ENCODE measurements around the gene VRK3.
"Not testable (repeated sequence)": the region's sequence is repeated elsewhere in the genome, so short reads cannot be mapped to it uniquely, and the experiment has no call there.

Gene VRK3

GRCh38 chr19:49959892-49960291, 65.3 kb downstream of the VRK3 start:
- not testable (repeated sequence) for H3K4me1 Mint-ChIP-seq; H3K27ac Mint-ChIP-seq (ENCODE audit: low read depth); DNase-seq (ENCODE audit: low spot score in 2 of 2); H3K4me3 Mint-ChIP-seq; H3K36me3 Mint-ChIP-seq (ENCODE audit: insufficient read depth); ATAC-seq (replicated peaks; ENCODE audit: extremely low read depth, poor library complexity, severe bottlenecking); H3K9me3 Mint-ChIP-seq
- H3K27me3 Mint-ChIP-seq = peaks cover 27% of the 10 kb centered on the region

DNA sequence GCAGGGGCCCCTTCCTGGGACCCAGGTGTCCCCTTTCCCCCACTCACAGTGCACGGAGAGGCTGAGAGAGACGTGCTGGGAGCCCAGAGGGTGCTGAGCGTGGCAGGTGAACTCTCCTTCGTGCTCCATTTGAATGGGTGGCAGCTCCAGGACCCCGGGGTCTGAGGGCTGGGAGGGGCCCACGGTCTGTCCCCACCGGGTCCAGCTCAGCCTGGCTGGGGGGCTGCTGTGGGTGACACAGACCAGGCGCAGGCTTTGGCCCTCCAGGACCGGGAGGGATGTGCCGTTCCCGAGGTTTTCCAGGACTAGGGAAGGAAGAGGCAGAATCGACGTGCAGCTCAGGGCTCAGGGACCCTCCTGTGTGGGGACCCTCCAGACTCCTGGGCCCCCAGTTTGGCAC, 66.6 kb downstream of the VRK3 start:
- H3K4me3 Mint-ChIP-seq; H3K27ac Mint-ChIP-seq (ENCODE audit: low read depth); DNase-seq (ENCODE audit: low spot score in 2 of 2); H3K4me1 Mint-ChIP-seq; H3K9me3 Mint-ChIP-seq; H3K36me3 Mint-ChIP-seq (ENCODE audit: insufficient read depth); ATAC-seq (replicated peaks; ENCODE audit: extremely low read depth, poor library complexity, severe bottlenecking): not testable (repeated sequence)
- peaks cover 36% of the 10 kb centered on the region for H3K27me3 Mint-ChIP-seq

- not testable (repeated sequence) for H3K36me3 Mint-ChIP-seq (ENCODE audit: insufficient read depth); H3K9me3 Mint-ChIP-seq; H3K4me1 Mint-ChIP-seq; H3K4me3 Mint-ChIP-seq; DNase-seq (ENCODE audit: low spot score in 2 of 2); H3K27ac Mint-ChIP-seq (ENCODE audit: low read depth); ATAC-seq (replicated peaks; ENCODE audit: extremely low read depth, poor library complexity, severe bottlenecking)
- peaks cover 36% of the 10 kb centered on the region for H3K27me3 Mint-ChIP-seq
Observed at GRCh38 chr19:49958144-49958543, 67.0 kb downstream of the VRK3 start.

- Mint-ChIP-seq H3K4me1 (no peaks in the 10 kb centered on the region), H3K36me3 (ENCODE audit: insufficient read depth) (no peaks in the 10 kb centered on the region), H3K27me3 (peaks cover 41% of the 10 kb centered on the region), H3K27ac (ENCODE audit: low read depth) (no peak overlapping the region), H3K9me3 (no peaks in the 10 kb centered on the region), H3K4me3 (no peak overlapping the region)
- ATAC-seq (replicated peaks; ENCODE audit: extremely low read depth, poor library complexity, severe bottlenecking) = no peak
- DNase-seq (ENCODE audit: low spot score in 2 of 2) = no peak
Observed at GRCh38 chr19:49957262-49957915, 67.8 kb downstream of the VRK3 start.

- Mint-ChIP-seq H3K4me3 (no peak overlapping the region), H3K9me3 (no peaks in the 10 kb centered on the region), H3K4me1 (no peaks in the 10 kb centered on the region), H3K27me3 (peaks cover 51% of the 10 kb centered on the region), H3K36me3 (ENCODE audit: insufficient read depth) (no peaks in the 10 kb centered on the region), H3K27ac (ENCODE audit: low read depth) (no peak overlapping the region)
- no peak for DNase-seq (ENCODE audit: low spot score in 2 of 2)
- ATAC-seq (replicated peaks; ENCODE audit: extremely low read depth, poor library complexity, severe bottlenecking) = no peak
Observed at GRCh38 chr19:49956115-49956495, 69.1 kb downstream of the VRK3 start.

- H3K27ac Mint-ChIP-seq (ENCODE audit: low read depth) = no peak overlapping the region
- DNase-seq (ENCODE audit: low spot score in 2 of 2) = no peak
- H3K9me3 Mint-ChIP-seq = no peaks in the 10 kb centered on the region
- ATAC-seq (replicated peaks; ENCODE audit: extremely low read depth, poor library complexity, severe bottlenecking) = no peak
- no peak overlapping the region for H3K4me3 Mint-ChIP-seq
- no peaks in the 10 kb centered on the region for H3K36me3 Mint-ChIP-seq (ENCODE audit: insufficient read depth)
- peaks cover 63% of the 10 kb centered on the region for H3K27me3 Mint-ChIP-seq
- no peaks in the 10 kb centered on the region for H3K4me1 Mint-ChIP-seq
Observed at GRCh38 chr19:49954933-49955332, 70.2 kb downstream of the VRK3 start.

GRCh38 chr19:49954092-49954829, 70.9 kb downstream of the VRK3 start:
- ATAC-seq (replicated peaks; ENCODE audit: extremely low read depth, poor library complexity, severe bottlenecking) (no peak), DNase-seq (ENCODE audit: low spot score in 2 of 2) (no peak)
- Mint-ChIP-seq H3K4me1 (no peaks in the 10 kb centered on the region), H3K36me3 (ENCODE audit: insufficient read depth) (no peaks in the 10 kb centered on the region), H3K27ac (ENCODE audit: low read depth) (no peak overlapping the region), H3K9me3 (no peaks in the 10 kb centered on the region), H3K27me3 (peaks cover 68% of the 10 kb centered on the region), H3K4me3 (no peak overlapping the region)

GRCh38 chr19:49953416-49953815, 71.8 kb downstream of the VRK3 start:
- Mint-ChIP-seq H3K27me3 (peaks cover 67% of the 10 kb centered on the region), H3K9me3 (no peaks in the 10 kb centered on the region), H3K4me1 (no peaks in the 10 kb centered on the region), H3K27ac (ENCODE audit: low read depth) (no peak overlapping the region), H3K36me3 (ENCODE audit: insufficient read depth) (no peaks in the 10 kb centered on the region), H3K4me3 (no peak overlapping the region)
- DNase-seq (ENCODE audit: low spot score in 2 of 2) (no peak), ATAC-seq (replicated peaks; ENCODE audit: extremely low read depth, poor library complexity, severe bottlenecking) (no peak)

DNA sequence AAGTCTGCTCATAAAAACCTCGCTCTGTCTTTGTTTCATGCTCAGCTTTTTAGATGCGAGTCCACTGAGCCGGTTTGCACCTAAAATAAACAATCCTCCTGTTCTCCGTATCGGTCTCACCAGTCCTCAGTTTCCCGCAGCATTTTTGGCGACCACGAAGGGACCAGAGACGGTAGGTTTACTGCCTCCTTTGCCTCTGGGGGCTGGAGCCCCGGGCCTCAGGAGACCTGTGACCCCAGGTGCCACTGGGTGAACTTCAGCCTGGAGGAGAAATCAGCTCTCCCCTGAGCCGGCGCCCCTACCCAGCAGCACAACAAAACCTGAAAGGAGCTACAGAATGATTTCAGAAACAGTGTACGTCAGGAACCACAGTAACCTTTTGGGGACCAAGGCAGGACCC, 72.3 kb downstream of the VRK3 start:
- ATAC-seq (replicated peaks; ENCODE audit: extremely low read depth, poor library complexity, severe bottlenecking) = no peak
- no peaks in the 10 kb centered on the region for H3K9me3 Mint-ChIP-seq
- H3K4me1 Mint-ChIP-seq = no peaks in the 10 kb centered on the region
- H3K27ac Mint-ChIP-seq (ENCODE audit: low read depth) = no peak overlapping the region
- no peaks in the 10 kb centered on the region for H3K36me3 Mint-ChIP-seq (ENCODE audit: insufficient read depth)
- H3K4me3 Mint-ChIP-seq = no peak overlapping the region
- H3K27me3 Mint-ChIP-seq = peaks cover 62% of the 10 kb centered on the region
- DNase-seq (ENCODE audit: low spot score in 2 of 2) = no peak

DNA sequence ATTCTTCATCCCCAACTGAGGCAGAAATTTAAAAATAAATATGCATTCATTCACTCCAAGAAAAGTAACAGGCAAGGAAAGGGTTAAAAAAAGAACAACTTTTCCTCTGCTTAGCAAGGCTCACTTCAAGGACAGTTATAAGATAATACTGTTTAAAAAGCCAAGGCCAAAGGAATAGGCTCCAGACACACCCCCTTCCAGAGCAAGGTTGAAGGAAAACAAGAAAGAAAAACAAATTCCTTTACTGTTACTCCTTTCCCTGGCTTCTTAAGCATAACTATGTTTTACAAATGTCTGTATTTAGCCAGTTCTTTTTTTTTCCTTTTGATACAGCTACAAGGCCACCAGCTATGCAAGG, 72.7 kb downstream of the VRK3 start:
- DNase-seq (ENCODE audit: low spot score in 2 of 2) (no peak), ATAC-seq (replicated peaks; ENCODE audit: extremely low read depth, poor library complexity, severe bottlenecking) (no peak)
- H3K4me1 Mint-ChIP-seq = no peaks in the 10 kb centered on the region
- no peaks in the 10 kb centered on the region for H3K36me3 Mint-ChIP-seq (ENCODE audit: insufficient read depth)
- no peak overlapping the region for H3K4me3 Mint-ChIP-seq
- no peaks in the 10 kb centered on the region for H3K9me3 Mint-ChIP-seq
- no peak overlapping the region for H3K27ac Mint-ChIP-seq (ENCODE audit: low read depth)
- H3K27me3 Mint-ChIP-seq = peaks cover 59% of the 10 kb centered on the region

- Mint-ChIP-seq H3K4me3 (no peak overlapping the region), H3K4me1 (no peaks in the 10 kb centered on the region), H3K27me3 (peaks cover 60% of the 10 kb centered on the region), H3K36me3 (ENCODE audit: insufficient read depth) (no peaks in the 10 kb centered on the region), H3K9me3 (no peaks in the 10 kb centered on the region), H3K27ac (ENCODE audit: low read depth) (no peak overlapping the region)
- no peak for ATAC-seq (replicated peaks; ENCODE audit: extremely low read depth, poor library complexity, severe bottlenecking)
- DNase-seq (ENCODE audit: low spot score in 2 of 2) = no peak
Observed at GRCh38 chr19:49951806-49952478, 73.2 kb downstream of the VRK3 start.

DNA sequence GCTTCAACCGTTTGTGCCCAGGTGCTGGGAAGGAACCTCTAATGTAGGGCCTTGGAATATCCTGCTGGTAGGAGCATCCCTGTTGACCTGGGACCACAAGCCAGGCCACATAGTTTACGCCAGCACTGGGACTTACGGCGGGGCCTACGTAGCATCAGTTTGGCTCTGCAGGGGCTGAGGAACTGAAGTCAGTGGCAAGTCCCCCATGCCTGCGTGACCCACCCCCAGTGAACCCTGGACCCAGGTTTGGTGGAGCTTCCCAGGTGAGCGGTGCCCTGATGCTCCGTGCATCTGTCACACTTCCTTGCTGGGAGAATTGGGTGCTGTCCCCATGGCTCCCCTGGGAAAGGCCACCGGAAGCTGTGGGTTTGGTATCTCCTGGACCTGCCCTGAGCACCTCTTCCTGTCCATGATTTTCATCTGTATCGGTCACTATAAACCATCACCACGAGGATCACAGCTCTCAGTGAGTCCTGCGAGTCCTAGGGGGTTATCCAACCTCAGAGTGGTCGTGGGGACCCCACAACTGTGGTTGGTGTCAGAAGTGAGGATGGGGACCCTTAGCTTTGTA, 74.1 kb downstream of the VRK3 start:
- H3K9me3 Mint-ChIP-seq = no peaks in the 10 kb centered on the region
- no peaks in the 10 kb centered on the region for H3K36me3 Mint-ChIP-seq (ENCODE audit: insufficient read depth)
- DNase-seq (ENCODE audit: low spot score in 2 of 2) = no peak
- H3K27ac Mint-ChIP-seq (ENCODE audit: low read depth) = no peak overlapping the region
- H3K27me3 Mint-ChIP-seq = peaks cover 69% of the 10 kb centered on the region
- no peaks in the 10 kb centered on the region for H3K4me1 Mint-ChIP-seq
- no peak for ATAC-seq (replicated peaks; ENCODE audit: extremely low read depth, poor library complexity, severe bottlenecking)
- no peak overlapping the region for H3K4me3 Mint-ChIP-seq

GRCh38 chr19:49950590-49950948, 74.6 kb downstream of the VRK3 start:
- Mint-ChIP-seq H3K9me3 (no peaks in the 10 kb centered on the region), H3K27ac (ENCODE audit: low read depth) (no peak overlapping the region), H3K4me3 (no peak overlapping the region), H3K27me3 (peaks cover 72% of the 10 kb centered on the region), H3K36me3 (ENCODE audit: insufficient read depth) (no peaks in the 10 kb centered on the region), H3K4me1 (no peaks in the 10 kb centered on the region)
- ATAC-seq (replicated peaks; ENCODE audit: extremely low read depth, poor library complexity, severe bottlenecking) (no peak), DNase-seq (ENCODE audit: low spot score in 2 of 2) (no peak)
